GM21423 (cell line): ENCODE results near the gene GDPD4.
A peak's percentile ranks its signal among the peaks of the same experiment; 100 is the strongest.

Experiments
- ATAC-seq: cut with Tn5 transposase; IDR thresholded peaks from one replicate; pipeline ENCODE4 v1.9.1; 2021; ENCODE audit warnings: mild to moderate bottlenecking, moderate library complexity; ENCODE audit not compliant: unreplicated experiment

Gene GDPD4

DNA sequence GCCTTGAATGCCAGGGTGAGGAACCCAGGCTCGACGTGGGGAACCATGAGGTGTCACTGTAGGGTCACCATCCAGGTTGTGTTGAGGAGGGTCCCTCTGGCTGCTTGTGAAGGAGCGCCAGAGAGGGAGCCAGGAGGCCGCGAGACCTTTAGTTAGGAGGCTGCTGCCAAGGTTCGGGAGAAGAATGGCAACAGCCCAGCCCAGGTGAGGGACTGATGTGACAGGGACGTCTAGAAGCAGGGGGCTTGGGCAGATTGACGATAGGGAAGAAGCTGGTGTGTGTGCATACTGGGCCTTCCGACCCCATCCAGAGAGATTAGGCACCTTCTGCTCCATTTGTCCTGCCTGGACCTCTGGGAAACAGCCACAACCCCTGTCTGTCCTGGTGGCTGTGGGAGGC, 124.5 kb downstream of the GDPD4 start:
- no peak for ATAC-seq

DNA sequence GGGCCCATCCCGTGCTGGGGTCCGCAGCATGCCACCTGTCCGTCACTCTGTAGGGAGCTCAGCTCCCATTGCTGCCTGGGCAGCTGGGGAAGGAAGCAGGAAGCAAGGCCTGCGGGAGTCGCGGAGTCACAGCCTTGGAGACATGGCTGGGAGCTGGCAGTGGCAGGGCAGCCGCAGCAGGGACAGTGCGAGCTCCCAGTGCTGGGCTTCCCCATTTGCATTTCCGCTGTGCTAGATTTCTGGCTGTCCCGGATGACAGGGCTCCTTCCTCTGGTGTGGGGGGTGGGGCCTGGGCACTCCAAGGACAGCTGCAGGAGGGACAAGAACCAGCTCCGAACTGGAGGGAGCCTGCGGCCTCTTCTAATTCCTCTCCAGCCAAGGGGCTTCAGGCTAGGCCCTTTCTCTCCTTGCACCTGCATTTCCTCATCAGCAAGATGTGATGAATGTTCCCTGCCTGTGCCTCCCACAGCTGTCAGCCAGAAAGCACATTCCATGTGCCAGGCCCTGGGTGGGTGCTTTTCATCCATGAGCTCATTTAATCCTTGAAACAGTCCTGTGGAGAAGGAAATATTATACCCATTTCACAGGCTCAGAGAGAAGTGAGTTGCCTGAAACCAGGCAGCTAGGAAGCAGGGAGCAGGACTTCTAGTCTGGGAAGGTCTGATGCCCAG, 125.5 kb downstream of the GDPD4 start:
- ATAC-seq: peak; percentile 64

DNA sequence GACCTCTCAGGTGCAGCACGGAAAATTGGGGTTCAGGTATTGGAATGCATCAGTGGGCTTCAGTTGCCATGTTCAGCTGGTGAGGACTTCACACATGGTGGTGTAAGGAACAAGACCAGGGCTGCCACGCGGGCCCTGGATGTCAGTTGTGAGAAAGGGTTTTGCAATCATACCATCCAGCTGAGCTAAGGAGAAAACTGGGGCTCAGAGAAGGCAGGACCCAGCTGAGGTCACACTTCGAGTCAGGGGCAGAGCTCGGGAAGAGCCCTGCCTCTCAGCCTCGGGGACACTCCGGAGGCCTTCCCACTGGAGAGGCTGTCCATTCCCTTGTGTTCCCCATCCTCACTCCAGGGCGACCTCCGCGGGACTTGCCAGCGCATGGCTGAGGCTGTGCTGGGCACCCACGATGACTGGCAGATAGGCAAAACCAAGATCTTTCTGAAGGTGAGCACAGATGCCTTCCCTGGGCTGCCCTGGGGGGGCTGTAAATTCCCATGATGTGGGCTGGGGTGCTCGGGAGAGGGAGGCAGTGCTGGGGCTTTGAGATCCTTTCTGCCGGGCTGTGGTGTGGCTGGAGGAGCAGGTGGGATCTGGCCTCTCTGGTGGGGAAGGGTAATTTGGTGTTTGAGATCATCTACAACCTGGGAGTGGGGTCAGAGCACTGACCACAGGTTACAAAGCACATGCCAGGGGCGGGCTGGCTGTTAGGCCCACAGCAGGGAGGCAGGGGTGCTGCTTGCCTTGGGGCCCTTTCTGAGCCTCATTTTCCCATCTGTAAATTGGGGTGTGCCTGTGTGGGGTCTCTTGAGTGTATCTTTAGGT, 126.3 kb downstream of the GDPD4 start:
- ATAC-seq: no peak

DNA sequence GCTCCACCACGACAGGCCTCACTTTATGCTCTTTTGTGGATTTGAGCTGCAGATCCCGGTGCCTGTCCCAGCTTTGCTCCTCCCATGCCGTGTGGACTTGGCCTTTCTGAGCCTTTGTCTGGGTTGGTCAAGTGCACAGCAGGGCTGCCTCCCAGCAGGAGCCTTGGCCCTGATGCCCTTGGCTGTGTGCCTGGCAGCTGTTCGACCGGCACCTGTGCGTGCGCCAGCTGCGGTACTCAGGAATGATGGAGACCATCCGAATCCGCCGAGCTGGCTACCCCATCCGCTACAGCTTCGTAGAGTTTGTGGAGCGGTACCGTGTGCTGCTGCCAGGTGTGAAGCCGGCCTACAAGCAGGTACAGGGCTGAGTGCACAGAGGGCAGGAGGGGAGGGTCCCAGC, 126.9 kb downstream of the GDPD4 start:
- ATAC-seq: no peak

DNA sequence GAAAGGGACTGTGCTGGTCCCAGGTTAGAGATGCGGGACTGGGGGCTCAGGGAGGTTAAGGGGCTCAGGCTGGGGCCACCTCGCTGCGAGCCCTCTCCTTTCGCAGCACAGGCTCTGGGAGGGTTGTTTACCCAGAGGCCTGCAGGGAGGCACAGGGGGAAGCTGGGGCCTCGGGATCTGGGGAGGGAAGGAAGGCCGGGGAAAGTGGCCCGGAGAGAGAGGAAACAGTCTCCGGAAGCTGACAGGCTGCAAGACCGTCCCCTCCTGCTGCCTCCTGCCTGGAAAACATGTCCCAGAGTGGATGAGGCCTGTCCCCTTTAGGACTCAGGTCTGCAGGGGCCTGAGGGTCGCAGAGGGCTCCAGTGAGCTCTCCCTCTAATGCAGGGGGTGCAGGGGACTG, 128.0 kb downstream of the GDPD4 start:
- no peak for ATAC-seq

DNA sequence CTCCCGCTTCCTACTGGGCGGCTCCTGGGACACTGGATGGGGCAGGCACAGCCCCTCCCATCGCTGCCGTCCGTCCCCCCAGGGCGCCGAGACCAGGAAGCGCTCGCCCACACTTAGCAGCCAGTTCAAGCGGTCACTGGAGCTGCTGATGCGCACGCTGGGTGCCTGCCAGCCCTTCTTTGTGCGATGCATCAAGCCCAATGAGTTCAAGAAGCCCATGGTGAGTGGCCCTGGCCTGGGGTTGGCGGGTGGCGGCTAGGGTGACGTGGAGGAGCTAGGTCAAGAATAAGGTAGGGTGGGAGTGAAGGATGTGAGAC, 128.9 kb downstream of the GDPD4 start:
- no peak for ATAC-seq

DNA sequence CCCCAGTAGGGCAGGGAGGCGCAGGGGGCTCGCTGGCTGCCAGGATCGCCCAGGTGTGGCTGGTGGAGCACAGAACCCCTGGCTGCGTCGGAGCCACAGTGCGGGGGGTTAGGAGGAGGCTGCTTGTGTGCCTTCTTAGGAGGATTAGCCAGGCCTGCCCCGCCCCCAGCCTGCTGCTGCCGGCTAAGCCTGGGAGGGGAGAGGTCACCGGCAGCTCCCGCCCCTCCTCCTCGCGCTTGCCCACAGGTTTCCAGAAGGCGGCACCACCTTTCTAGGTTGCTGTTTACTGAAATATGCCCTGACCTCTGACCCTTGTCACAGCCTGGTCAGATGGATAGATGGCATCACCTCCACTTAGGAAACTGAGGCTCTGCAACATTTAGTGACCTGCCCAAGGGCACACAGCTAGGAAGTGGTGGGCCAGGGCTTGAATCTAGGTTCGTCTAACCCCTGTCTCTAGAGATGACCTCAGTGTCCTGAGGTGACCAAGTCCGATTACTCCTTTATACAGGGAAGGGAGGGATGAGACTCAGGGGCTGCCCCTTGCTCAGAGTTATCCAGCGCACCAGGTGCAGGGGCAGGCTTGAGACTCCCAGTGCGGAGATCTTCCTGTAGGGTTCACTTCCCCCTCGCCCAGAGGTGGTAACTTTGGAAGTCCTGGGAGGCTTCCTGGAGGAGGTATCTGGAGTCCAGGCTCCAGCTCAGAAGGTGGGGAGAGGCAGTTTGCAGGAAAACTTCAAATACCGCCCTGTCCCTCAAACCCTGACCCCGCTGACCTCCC, 129.4 kb downstream of the GDPD4 start:
- no peak for ATAC-seq

DNA sequence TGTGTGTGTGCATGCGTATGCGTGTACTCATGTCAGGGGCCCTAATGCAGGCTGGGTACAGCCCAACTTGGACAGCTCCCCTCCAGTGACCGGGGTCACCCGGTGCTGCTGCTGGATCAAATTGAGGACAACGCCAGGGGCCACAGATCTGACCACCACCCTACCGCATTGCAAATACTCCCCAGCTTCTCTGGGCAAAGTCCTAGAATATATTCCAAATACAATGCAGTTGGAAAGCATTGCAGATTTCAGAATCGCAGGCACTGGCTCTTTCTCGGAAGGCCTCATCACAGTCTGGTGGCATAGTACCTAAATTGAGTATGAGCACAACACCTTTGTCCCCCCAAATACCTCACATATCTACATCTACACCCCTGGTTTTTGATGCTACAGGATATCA, 130.2 kb downstream of the GDPD4 start:
- no peak for ATAC-seq

DNA sequence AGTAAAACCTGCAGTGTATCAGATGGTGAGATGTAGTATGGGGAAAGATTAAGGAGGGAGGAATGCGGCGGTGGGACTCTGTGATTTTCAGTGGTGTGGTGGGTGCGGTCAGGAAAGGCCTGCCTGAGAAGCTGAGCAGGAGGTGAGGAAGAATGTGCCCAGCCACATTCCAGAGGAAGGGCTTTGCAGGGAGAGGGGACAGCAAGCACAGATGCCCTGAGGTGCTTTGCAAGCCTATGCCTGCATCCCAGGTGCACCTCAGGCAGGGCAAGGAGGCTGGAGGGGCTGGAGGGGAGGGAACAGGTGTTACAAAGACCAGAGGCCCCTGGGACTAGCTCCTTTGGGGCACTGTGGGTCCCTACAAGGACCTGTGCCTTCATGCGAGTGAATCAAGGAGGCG, 131.4 kb downstream of the GDPD4 start:
- no peak for ATAC-seq

DNA sequence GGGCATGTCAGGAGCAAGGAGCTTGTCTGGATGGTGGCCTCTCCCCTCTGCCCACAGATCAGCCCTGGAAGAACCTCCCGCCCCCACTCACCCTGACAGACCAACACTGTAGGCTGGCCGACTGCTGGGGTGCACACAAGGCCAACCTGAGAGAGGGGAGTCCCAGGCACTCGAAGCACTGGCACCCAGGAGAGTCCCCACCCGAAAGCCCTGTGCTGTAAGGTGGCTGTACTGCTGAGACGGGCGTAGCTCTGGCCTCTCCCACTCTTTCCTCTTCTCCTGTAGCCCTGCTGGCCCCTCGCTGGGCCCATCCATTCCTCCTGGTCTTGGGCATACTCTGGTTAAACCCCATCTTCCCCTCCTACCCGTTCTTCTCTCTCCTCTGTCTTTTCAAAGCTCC, 133.7 kb downstream of the GDPD4 start:
- ATAC-seq: no peak

DNA sequence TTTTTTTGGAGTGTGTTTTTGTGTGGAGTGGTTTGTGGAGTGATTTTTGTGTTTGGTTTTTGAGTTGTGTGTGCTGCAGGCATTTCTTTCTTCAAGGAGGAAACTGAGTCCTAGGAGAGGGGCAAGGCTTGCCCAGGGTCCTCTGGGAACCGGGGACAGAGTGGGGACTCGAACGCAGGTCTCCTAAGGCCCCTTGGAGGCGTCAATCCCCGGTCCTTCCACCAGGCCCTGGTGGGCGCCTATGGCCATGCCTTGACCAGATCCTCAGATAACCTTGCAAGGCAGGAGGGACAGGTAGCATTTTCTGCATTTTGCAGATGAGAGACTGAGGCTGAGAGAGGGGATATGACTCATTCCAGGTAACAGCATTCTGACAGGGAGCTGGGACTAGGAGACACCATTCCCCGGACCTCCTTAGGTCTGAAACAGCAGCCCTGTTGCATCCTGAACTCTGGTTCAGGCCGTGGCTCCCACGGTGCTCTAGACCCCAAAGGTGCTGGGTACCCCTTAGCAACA, 134.3 kb downstream of the GDPD4 start:
- ATAC-seq: no peak
